SJSA1 (cell line): ENCODE results near the gene C4orf50. TPM values are rescaled to one million over a fixed set of nuclear protein-coding genes. Genes with fewer than 3 reads are reported as not detected.
"Not testable (repeated sequence)": the region's sequence is repeated elsewhere in the genome, so short reads cannot be mapped to it uniquely, and the experiment has no call there.

Experiments used
- DNase-seq, 2 experiments: peaks; one replicate each; pipeline ENCODE4 v3.0.0-alpha.2; 2015 to 2020; ENCODE audit warnings: low spot score in 2 of 2, low read depth in 1 of 2
- H3K27ac ChIP-seq: fragments of 250-450 bp; sonication (Bioruptor Pico); 2 replicates; pipeline ENCODE4 v1.5.1; 2020; ENCODE audit warnings: mild to moderate bottlenecking, moderate library complexity
- H3K27me3 ChIP-seq: fragments of 250-450 bp; sonication (Bioruptor Pico); replicated peaks from 2 replicates; pipeline ENCODE4 v1.5.1; 2020; ENCODE audit warnings: mild to moderate bottlenecking, moderate library complexity
- H3K36me3 ChIP-seq: fragments of 250-450 bp; sonication (Bioruptor Pico); 2 replicates; pipeline ENCODE4 v1.5.1; 2020; ENCODE audit warnings: mild to moderate bottlenecking
- H3K4me1 ChIP-seq: fragments of 250-450 bp; sonication (Bioruptor Pico); replicated peaks from 2 replicates; pipeline ENCODE4 v1.6.1; 2021; ENCODE audit warnings: mild to moderate bottlenecking
- H3K4me3 ChIP-seq: fragments of 250-450 bp; sonication (Bioruptor Pico); 2 replicates; pipeline ENCODE4 v1.5.1; 2020; ENCODE audit warnings: mild to moderate bottlenecking
- H3K9me3 ChIP-seq: fragments of 250-450 bp; sonication (Bioruptor Pico); replicated peaks from 2 replicates; pipeline ENCODE4 v1.5.1; 2020; ENCODE audit warnings: mild to moderate bottlenecking
- total RNA-seq: library from RNA; depleted of rRNA; stranded (reverse); fragments of >200 nt; shearing (Covaris generic); gene quantifications from 2 replicates; pipeline ENCODE4 v1.2.3, GENCODE V29; 2014

The C4orf50 gene
- total RNA-seq, 1 experiment from 2014 or later: not detected

DNA sequence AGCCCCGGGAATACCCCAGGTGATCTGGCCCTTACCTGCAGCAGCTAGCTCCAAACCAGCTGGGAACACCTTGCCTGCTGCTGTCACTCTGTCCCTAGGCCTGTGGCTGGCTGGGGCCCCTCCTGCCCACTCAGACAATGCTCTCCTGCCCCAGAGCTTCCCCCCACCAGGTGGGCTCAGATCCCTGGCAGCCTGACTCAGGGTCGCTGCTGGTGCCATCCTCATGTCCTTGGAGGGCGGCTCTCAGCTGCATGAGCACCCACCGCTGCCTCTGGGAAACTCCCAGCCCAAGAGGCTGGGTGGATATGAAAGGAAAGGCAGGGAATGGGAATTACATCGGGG lies 15.8 kb downstream of the C4orf50 start:
- H3K36me3 ChIP-seq: no peaks in the 10 kb centered on the region
- H3K27ac ChIP-seq: no peak overlapping the region
- H3K9me3 ChIP-seq: no peaks in the 10 kb centered on the region
- no peaks in the 10 kb centered on the region for H3K27me3 ChIP-seq
- DNase-seq: no peak
- H3K4me3 ChIP-seq: no peak overlapping the region
- H3K4me1 ChIP-seq: no peaks in the 10 kb centered on the region

DNA sequence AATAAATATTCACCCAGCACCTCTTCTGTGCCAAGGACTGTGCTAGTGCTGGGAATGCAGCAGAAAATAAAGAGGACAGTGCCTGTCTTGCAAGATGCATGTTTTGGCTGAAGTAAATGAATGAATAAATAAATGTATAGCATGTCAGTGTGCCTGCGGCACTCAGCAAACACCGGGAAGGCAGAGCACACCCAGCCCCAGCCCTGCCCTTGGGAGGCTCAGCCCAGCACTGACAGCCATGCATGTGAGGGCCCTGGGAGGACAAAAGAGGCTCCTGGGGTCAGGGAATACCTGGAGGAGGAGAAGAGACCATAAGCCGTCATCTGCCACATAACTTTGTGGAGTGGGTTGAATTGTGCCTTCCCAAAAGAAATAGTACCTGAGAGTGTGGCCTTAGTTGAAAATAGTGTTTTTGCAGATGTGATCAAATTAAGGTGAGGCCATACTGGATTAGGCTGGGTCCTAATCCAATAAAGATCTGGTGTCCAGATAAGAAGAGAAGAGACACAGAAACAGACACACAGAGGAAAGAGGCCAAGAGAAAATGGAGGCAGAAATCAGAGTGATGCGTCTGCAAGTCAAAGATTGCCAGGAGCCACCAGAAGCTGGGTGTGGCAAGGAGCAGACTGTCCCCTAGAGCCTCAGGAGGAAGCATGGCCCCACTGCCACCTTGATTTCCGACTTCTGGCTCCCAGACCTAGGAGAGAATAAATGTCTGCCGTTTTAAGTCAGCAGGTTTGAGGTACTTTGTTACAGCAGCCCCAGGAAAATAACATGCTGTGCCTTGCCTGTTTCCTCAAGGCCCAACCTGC lies 16.3 kb downstream of the C4orf50 start:
- DNase-seq: no peak
- Histone ChIP-seq H3K36me3 (no peaks in the 10 kb centered on the region), H3K4me1 (no peaks in the 10 kb centered on the region), H3K4me3 (no peak overlapping the region), H3K27ac (no peak overlapping the region), H3K9me3 (no peaks in the 10 kb centered on the region), H3K27me3 (no peaks in the 10 kb centered on the region)

DNA sequence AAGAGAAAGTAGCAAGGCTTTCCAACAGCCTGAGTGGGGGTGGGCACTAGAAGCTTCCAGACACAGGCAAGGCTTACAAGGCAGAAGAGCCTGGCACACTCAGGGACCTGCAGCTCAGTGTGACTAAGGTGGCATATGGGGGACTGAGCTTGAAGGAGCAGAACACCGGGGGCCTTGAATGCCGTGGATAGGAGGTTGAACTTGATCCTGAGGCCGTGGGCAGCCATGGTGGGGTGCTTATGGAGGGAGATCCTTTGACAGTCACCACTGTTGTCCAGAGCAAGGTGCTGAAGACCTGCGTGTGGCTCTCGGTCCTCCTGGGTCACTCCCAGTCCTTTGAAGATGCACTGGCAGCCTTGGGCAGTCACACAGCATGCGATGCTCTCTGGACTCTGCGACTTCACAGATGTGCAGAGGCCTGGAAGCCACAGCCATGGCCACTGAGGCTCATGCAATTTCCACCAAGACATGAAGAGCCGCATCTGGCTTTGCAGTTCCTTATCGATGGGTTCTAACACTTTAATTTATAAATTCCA lies 18.3 kb downstream of the C4orf50 start:
- no peak for DNase-seq
- no peaks in the 10 kb centered on the region for H3K4me1 ChIP-seq
- H3K4me3 ChIP-seq: no peak overlapping the region
- no peaks in the 10 kb centered on the region for H3K36me3 ChIP-seq
- H3K27ac ChIP-seq: no peak overlapping the region
- no peaks in the 10 kb centered on the region for H3K9me3 ChIP-seq
- H3K27me3 ChIP-seq: no peaks in the 10 kb centered on the region

GRCh38 chr4:5999356-5999755 lies 18.9 kb downstream of the C4orf50 start:
- Histone ChIP-seq H3K27me3 (no peaks in the 10 kb centered on the region), H3K4me3 (no peak overlapping the region), H3K4me1 (no peaks in the 10 kb centered on the region), H3K27ac (no peak overlapping the region), H3K9me3 (no peaks in the 10 kb centered on the region), H3K36me3 (no peaks in the 10 kb centered on the region)
- DNase-seq: no peak

GRCh38 chr4:5998333-5998936 lies 19.8 kb downstream of the C4orf50 start:
- H3K4me3 ChIP-seq: no peak overlapping the region
- peak in 1 of 2 experiments; percentile 15 for DNase-seq
- no peak overlapping the region for H3K27ac ChIP-seq
- no peaks in the 10 kb centered on the region for H3K4me1 ChIP-seq
- no peaks in the 10 kb centered on the region for H3K9me3 ChIP-seq
- H3K27me3 ChIP-seq: no peaks in the 10 kb centered on the region
- H3K36me3 ChIP-seq: no peaks in the 10 kb centered on the region

DNA sequence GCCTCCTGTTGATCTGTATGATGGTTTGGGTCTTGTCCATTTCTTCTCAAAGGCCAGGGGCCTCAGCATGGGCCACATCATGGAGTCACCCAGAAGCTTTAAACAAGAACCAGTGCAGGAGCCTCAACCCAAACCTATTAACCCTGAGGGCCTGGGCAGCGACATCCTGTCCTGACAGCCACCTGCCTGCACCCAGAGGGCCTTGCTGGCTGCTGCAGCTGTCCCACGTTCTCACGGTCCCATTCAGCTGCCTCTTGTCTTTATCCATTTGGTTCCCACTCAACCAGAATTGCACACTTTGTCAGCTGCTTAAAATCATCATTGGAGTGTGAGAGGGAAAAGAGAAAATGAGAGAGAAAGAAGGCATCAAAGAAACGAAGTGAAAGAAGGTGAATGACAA lies 21.6 kb downstream of the C4orf50 start:
- DNase-seq: no peak
- no peaks in the 10 kb centered on the region for H3K9me3 ChIP-seq

GRCh38 chr4:5995901-5996623 lies 22.2 kb downstream of the C4orf50 start:
- no peaks in the 10 kb centered on the region for H3K36me3 ChIP-seq
- no peak overlapping the region for H3K4me3 ChIP-seq
- no peaks in the 10 kb centered on the region for H3K4me1 ChIP-seq
- no peak for DNase-seq
- H3K27ac ChIP-seq: no peak overlapping the region
- no peaks in the 10 kb centered on the region for H3K27me3 ChIP-seq
- H3K9me3 ChIP-seq: no peaks in the 10 kb centered on the region

More for the DNA sequence above, 21.6 kb downstream of the C4orf50 start:
- Histone ChIP-seq H3K36me3 (no peaks in the 10 kb centered on the region), H3K4me1 (no peaks in the 10 kb centered on the region), H3K4me3 (no peak overlapping the region), H3K27ac (no peak overlapping the region), H3K27me3 (no peaks in the 10 kb centered on the region)

GRCh38 chr4:5993876-5994811 lies 24.1 kb downstream of the C4orf50 start:
- Histone ChIP-seq H3K4me3 (no peak overlapping the region), H3K9me3 (no peaks in the 10 kb centered on the region), H3K36me3 (no peaks in the 10 kb centered on the region), H3K4me1 (no peaks in the 10 kb centered on the region), H3K27ac (no peak overlapping the region), H3K27me3 (no peaks in the 10 kb centered on the region)
- DNase-seq: no peak

GRCh38 chr4:5993346-5993745 lies 24.9 kb downstream of the C4orf50 start:
- not testable (repeated sequence) for DNase-seq, H3K36me3 ChIP-seq, H3K9me3 ChIP-seq, H3K4me1 ChIP-seq, H3K27ac ChIP-seq, H3K4me3 ChIP-seq, H3K27me3 ChIP-seq

DNA sequence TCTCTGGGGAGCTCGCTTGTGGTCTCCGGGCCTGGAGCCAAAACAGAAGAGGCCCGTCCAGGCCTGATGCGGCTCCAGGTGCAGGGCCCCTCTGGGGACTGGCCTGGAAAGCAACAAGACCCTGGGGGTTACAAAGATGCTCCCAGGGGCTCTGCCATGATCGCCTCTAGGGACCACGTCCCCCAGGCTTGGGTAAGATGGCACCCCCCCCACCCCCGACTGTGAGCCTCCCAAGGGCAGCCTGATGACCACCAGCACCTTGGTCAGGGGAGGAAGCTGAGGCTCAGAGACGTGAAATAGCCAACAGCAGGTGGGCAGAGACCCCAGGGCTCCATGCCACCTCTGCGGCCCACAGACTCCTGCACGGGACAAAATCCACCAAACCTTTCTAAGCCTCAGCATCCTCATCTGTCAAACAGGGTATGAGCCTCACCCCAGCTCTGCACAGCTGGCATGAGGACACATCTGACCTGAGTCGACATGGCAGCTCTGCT lies 25.4 kb downstream of the C4orf50 start:
- H3K4me1 ChIP-seq: no peaks in the 10 kb centered on the region
- no peak overlapping the region for H3K4me3 ChIP-seq
- H3K27me3 ChIP-seq: no peaks in the 10 kb centered on the region
- H3K36me3 ChIP-seq: no peaks in the 10 kb centered on the region
- no peaks in the 10 kb centered on the region for H3K9me3 ChIP-seq
- DNase-seq: no peak
- H3K27ac ChIP-seq: no peak overlapping the region

DNA sequence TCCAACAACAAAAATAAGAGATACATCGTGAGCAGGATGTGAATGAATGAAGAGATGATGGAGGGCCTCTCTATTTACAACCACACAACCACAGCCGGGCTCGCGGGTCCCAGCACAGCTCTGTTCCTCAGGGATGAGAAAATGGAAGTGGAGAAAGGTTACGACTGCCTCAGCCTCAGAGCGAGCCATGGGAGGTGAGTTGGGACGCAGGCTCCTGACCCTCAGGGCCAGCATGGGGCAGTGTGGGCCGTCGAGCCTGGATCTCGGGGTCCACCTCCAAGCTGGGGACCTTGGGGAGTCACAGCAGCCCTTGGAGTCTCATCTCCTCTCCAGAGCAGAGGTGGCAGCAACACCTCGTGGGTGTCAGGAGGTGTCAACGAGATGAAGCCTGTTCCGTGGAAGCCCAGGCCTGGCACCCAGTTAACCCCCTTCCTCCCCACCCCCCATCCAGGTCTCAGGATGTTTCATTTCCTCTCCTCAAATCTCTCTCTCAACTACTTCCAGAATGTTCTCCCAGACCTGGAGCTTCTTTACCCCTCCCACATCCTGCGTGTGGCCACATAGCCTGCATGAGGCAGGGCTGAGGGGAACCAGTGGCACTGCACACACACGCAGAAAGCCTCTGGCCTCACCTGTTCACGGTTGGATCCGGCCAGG lies 25.9 kb downstream of the C4orf50 start:
- Histone ChIP-seq H3K9me3 (no peaks in the 10 kb centered on the region), H3K36me3 (no peaks in the 10 kb centered on the region), H3K4me3 (no peak overlapping the region), H3K27ac (no peak overlapping the region), H3K27me3 (no peaks in the 10 kb centered on the region), H3K4me1 (no peaks in the 10 kb centered on the region)
- no peak for DNase-seq

DNA sequence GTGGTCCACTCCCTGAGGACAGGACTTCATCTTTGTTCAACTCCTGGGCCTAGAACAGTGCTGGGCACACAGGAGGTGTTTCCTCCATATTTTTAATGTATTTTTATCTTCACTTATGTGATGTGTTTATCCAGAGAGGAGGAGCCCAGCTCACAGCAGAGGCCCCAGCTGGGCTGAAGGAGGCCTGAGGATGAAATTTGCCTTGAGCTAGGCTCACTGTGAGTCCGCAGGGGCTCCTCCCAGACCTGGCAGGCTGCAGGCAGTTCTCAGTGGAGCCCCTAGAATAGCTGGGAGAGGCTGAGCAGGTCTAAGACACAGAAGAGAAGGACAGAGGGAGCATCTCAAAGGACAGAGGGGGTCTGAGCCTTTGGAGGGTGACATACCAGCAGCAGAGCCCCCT lies 26.8 kb downstream of the C4orf50 start:
- H3K9me3 ChIP-seq: no peaks in the 10 kb centered on the region
- H3K27me3 ChIP-seq: no peaks in the 10 kb centered on the region
- no peak overlapping the region for H3K4me3 ChIP-seq
- no peaks in the 10 kb centered on the region for H3K36me3 ChIP-seq
- H3K4me1 ChIP-seq: no peaks in the 10 kb centered on the region
- H3K27ac ChIP-seq: no peak overlapping the region
- no peak for DNase-seq
